Endodermal cell (in vitro differentiated cells): ENCODE measurements around the gene REC114. TPM values are rescaled to one million over a fixed set of nuclear protein-coding genes. Genes with fewer than 3 reads are reported as not detected.

Experiments
- DNase-seq: peaks from one replicate; pipeline ENCODE4 v3.0.0-alpha.2; 2017
- H3K27ac ChIP-seq: 2 replicates; pipeline ENCODE4 v1.5.1; 2013; ENCODE audit warnings: mild to moderate bottlenecking, low read depth, low read length, moderate library complexity
- H3K27me3 ChIP-seq: 2 replicates; pipeline ENCODE4 v1.6.1; 2013; ENCODE audit warnings: mild to moderate bottlenecking, low read length, moderate library complexity; ENCODE audit not compliant: insufficient read depth, control insufficient read depth, poor library complexity, severe bottlenecking
- H3K36me3 ChIP-seq: 2 replicates; pipeline ENCODE4 v1.7.0; 2013; ENCODE audit warnings: mild to moderate bottlenecking, low read length, moderate library complexity; ENCODE audit not compliant: control insufficient read depth, insufficient read depth
- H3K4me1 ChIP-seq: one replicate; pipeline ENCODE4 v1.7.0; 2013; ENCODE audit warnings: low read length; ENCODE audit not compliant: control insufficient read depth, insufficient read depth
- H3K4me3 ChIP-seq: 2 replicates; pipeline ENCODE4 v1.5.1; 2013; ENCODE audit warnings: mild to moderate bottlenecking, low read length, moderate library complexity
- H3K9ac ChIP-seq: 2 replicates; pipeline ENCODE4 v1.6.1; 2013; ENCODE audit warnings: mild to moderate bottlenecking, low read length, moderate library complexity; ENCODE audit not compliant: poor library complexity, severe bottlenecking; ENCODE audit errors: extremely low read depth
- H3K9me3 ChIP-seq: 2 replicates; pipeline ENCODE4 v1.6.1; 2013; ENCODE audit warnings: mild to moderate bottlenecking, low read length, moderate library complexity; ENCODE audit not compliant: control insufficient read depth
- H3K27ac Mint-ChIP-seq: 2 replicates; pipeline ENCODE4 v1.8.0; 2020; ENCODE audit warnings: mixed read lengths
- H3K27me3 Mint-ChIP-seq: 2 replicates; pipeline ENCODE4 v1.8.0; 2021; ENCODE audit warnings: mild to moderate bottlenecking, mixed read lengths; ENCODE audit not compliant: insufficient read depth
- H3K36me3 Mint-ChIP-seq: 2 replicates; pipeline ENCODE4 v1.8.0; 2020; ENCODE audit warnings: low read depth, mixed read lengths
- H3K4me1 Mint-ChIP-seq: 2 replicates; pipeline ENCODE4 v1.8.0; 2020; ENCODE audit warnings: mixed read lengths
- H3K4me3 Mint-ChIP-seq: 2 replicates; pipeline ENCODE4 v1.8.0; 2020; ENCODE audit warnings: mild to moderate bottlenecking, moderate library complexity, mixed read lengths
- H3K9me3 Mint-ChIP-seq: 2 replicates; pipeline ENCODE4 v1.8.0; 2020; ENCODE audit warnings: mild to moderate bottlenecking, mixed read lengths
- CTCF ChIP-seq: fragments of 200-600 bp; sonication (generic); conservative IDR thresholded peaks from 2 replicates; pipeline ENCODE4 v1.5.0; 2021; ENCODE audit warnings: antibody characterized with exemption, mild to moderate bottlenecking
- WGBS, 2 experiments: methylation state at CpG; one replicate each; pipeline versions ENCODE4 v1.1.5 to v1.1.7; 2013; ENCODE audit warnings: missing lambda C conversion rate in 2 of 2, mixed read lengths in 1 of 2; ENCODE audit not compliant: insufficient coverage in 1 of 2, insufficient read length in 1 of 2; 5-methylcytosine and 5-hydroxymethylcytosine counted together
- total RNA-seq, 2 donors: library from RNA; stranded (reverse); fragmentation: NEBNext Ultra II Directional in 1 of 2; extraction: Animal tissue kit (Norgen Biotek cat#: 25700) in 1 of 2; gene quantifications; 2 replicates in 1 of 2; 3 replicates in 1 of 2; pipeline ENCODE4 v1.2.1, GENCODE V29; 2021

Gene REC114
- total RNA-seq, 2 donors from 2014 or later: not detected

- peaks cover 20% of the 10 kb centered on the region for H3K4me1 ChIP-seq
- Mint-ChIP-seq H3K4me1 (peaks cover 45% of the 10 kb centered on the region), H3K4me3 (no peak overlapping the region), H3K27ac (no peak overlapping the region), H3K36me3 (peaks cover 2% of the 10 kb centered on the region), H3K27me3 (peaks cover 3% of the 10 kb centered on the region), H3K9me3 (no peaks in the 10 kb centered on the region)
- H3K9ac ChIP-seq: no peak overlapping the region
- no peaks in the 10 kb centered on the region for H3K36me3 ChIP-seq
- H3K4me3 ChIP-seq: no peak overlapping the region
- no peak for DNase-seq
- no peak for TF ChIP-seq CTCF
- H3K27me3 ChIP-seq: no peaks in the 10 kb centered on the region
- 79% methylated on average over 2 of the region's 2 CpGs; no CpG with 5 or more reads in 1 of the 2 experiments for WGBS, 2 experiments
- H3K27ac ChIP-seq: no peak overlapping the region
- no peaks in the 10 kb centered on the region for H3K9me3 ChIP-seq
Measured at GRCh38 chr15:73602992-73603391, 160.0 kb downstream of the REC114 start.

DNA sequence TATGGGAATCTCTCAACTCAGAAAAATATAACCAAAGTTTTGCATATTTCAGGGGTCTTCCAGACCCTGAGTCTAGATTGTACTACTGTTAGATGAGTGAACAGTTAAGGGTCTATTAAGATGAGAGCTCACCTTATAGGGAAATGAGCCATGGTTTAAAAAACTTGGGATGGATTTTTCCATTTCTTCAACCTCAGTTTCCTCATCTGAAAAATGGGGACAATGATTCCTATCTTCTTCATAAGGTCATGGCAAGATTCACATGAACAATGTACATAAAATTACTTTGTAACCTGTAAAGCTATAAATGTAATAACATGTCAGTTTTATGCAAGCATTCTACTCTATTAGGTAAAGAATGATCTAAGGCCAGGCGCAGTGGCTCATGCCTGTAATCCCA is 161.5 kb downstream of the REC114 start:
- Histone ChIP-seq H3K27ac (no peak overlapping the region), H3K4me3 (no peak overlapping the region), H3K9me3 (no peaks in the 10 kb centered on the region), H3K9ac (no peak overlapping the region), H3K4me1 (peaks cover 20% of the 10 kb centered on the region), H3K27me3 (no peaks in the 10 kb centered on the region), H3K36me3 (no peaks in the 10 kb centered on the region)
- DNase-seq: no peak
- H3K36me3 Mint-ChIP-seq: peaks cover 5% of the 10 kb centered on the region
- H3K4me3 Mint-ChIP-seq: no peak overlapping the region
- H3K9me3 Mint-ChIP-seq: no peaks in the 10 kb centered on the region
- no peak overlapping the region for H3K27ac Mint-ChIP-seq
- no peak for TF ChIP-seq CTCF
- peaks cover 3% of the 10 kb centered on the region for H3K27me3 Mint-ChIP-seq
- peaks cover 43% of the 10 kb centered on the region for H3K4me1 Mint-ChIP-seq
- 88 to 100% methylated on average over 1 of the region's 1 CpG for WGBS, 2 experiments

DNA sequence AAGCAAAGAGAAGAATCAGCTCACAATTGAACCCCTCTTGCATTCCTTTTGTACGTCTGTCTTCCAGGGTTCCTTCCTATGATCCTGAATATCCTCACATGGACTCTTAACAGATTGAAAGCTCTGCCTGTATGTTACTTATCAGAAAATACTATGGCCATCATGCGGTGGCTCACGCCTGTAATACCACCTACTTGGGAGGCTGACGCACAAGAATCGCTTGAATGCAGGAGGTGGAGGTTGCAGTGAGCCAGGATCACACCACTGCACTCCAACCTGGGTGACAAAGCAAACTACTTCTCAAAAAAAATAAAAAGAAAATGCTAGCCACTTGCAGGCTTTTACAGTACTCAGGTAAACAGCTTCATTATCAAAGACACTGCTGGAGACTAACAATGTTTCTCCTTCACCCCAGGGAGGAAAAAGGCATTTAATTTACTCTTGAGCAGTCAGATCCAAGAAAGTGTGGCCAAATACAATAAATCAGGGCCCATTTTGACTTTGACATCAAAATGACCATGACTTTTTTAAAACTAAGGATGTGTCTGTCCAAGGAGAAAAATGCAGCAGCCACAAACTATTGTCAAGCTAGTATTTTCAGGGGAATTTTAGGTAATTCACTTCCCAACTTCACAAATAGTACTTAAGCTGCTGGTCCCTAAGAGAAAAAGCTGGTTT is 162.9 kb downstream of the REC114 start:
- Mint-ChIP-seq H3K4me3 (peak overlapping the region; percentile 27), H3K27ac (peak overlapping the region; percentile 92), H3K4me1 (peaks cover 46% of the 10 kb centered on the region), H3K36me3 (peaks cover 5% of the 10 kb centered on the region), H3K27me3 (peaks cover 3% of the 10 kb centered on the region), H3K9me3 (no peaks in the 10 kb centered on the region)
- Histone ChIP-seq H3K9ac (no peak overlapping the region), H3K4me1 (peaks cover 12% of the 10 kb centered on the region), H3K9me3 (no peaks in the 10 kb centered on the region), H3K27ac (no peak overlapping the region), H3K36me3 (no peaks in the 10 kb centered on the region), H3K4me3 (no peak overlapping the region), H3K27me3 (no peaks in the 10 kb centered on the region)
- no peak for TF ChIP-seq CTCF
- DNase-seq: peak; percentile 67
- 84 to 85% methylated on average over 5 of the region's 5 CpGs for WGBS, 2 experiments
